Endothelial cell of umbilical vein (primary cell): ENCODE data around the gene POTEG.
"Not testable (repeated sequence)": the region's sequence is repeated elsewhere in the genome, so short reads cannot be mapped to it uniquely, and the experiment has no call there.

Source experiments
- MAX ChIP-seq: IDR thresholded peaks from 2 replicates; pipeline ENCODE4 v1.6.1; 2011; ENCODE audit not compliant: insufficient read depth, insufficient read length
- POLR2AphosphoS5 ChIP-seq: IDR thresholded peaks from 2 replicates; pipeline ENCODE4 v1.6.1; 2012; ENCODE audit warnings: low read depth, mild to moderate bottlenecking, control low read depth, low read length, moderate library complexity; ENCODE audit not compliant: insufficient read depth
- TF ChIP-seq, protein P1 (sequence below), 2 donors: IDR thresholded peaks; 1 replicate in 1 of 2; 2 replicates in 1 of 2; pipeline ENCODE4 v1.5.1; 2011; ENCODE audit warnings: low read length in 2 of 2, mild to moderate bottlenecking in 2 of 2, moderate library complexity in 2 of 2, control low read depth in 1 of 2, inconsistent platforms in 1 of 2, low read depth in 1 of 2; ENCODE audit not compliant: insufficient read depth in 1 of 2; ENCODE audit errors: extremely low read depth in 1 of 2

- TF ChIP-seq, protein P1, sequence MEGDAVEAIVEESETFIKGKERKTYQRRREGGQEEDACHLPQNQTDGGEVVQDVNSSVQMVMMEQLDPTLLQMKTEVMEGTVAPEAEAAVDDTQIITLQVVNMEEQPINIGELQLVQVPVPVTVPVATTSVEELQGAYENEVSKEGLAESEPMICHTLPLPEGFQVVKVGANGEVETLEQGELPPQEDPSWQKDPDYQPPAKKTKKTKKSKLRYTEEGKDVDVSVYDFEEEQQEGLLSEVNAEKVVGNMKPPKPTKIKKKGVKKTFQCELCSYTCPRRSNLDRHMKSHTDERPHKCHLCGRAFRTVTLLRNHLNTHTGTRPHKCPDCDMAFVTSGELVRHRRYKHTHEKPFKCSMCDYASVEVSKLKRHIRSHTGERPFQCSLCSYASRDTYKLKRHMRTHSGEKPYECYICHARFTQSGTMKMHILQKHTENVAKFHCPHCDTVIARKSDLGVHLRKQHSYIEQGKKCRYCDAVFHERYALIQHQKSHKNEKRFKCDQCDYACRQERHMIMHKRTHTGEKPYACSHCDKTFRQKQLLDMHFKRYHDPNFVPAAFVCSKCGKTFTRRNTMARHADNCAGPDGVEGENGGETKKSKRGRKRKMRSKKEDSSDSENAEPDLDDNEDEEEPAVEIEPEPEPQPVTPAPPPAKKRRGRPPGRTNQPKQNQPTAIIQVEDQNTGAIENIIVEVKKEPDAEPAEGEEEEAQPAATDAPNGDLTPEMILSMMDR (IDR thresholded peaks at IDR 0.05; ENCODE audit: extremely low read depth in 1 of 2, insufficient read depth in 1 of 2, low read depth in 1 of 2, low read length in 2 of 2): not testable (repeated sequence)
- TF ChIP-seq POLR2AphosphoS5, MAX: not testable (repeated sequence)
Observed at GRCh38 chr14:19480491-19480890, 46.4 kb upstream of the POTEG start.
